ENCODE data around the gene ZFPL1.

The ZFPL1 gene

DNA sequence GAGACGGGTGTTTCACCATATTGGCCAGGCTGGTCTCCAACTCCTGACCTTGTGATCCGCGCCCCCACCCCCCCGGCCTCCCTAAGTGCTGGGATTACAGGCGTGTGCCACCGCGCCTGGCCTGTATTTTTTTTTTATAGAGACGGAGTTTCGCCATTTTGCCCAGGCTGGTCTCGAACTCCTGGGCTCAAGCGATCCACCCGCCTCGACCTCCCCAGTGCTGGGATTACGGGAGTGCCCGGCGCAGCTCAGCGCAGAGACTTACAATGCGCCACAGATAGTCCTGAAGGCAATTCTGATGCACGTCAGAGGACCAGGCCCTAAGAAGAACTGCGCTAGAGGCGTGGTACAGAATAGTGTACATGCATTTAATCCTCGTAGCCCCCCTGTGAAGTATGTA lies 11.4 kb downstream of the ZFPL1 start:
- Mint-ChIP-seq H3K4me3 (peak overlapping the region; percentile 90), H3K4me1 (peaks cover 8% of the 10 kb centered on the region), H3K27me3 (no peaks in the 10 kb centered on the region), H3K27ac (peak overlapping the region; percentile 91), H3K9me3 (no peaks in the 10 kb centered on the region), H3K36me3 (peaks cover 4% of the 10 kb centered on the region)
- DNase-seq (ENCODE audit: low spot score in 2 of 2) (no peak), ATAC-seq (ENCODE audit: low read depth) (no peak)

GRCh38 chr11:65095974-65096806 lies 12.2 kb downstream of the ZFPL1 start, which contains the start of gene VPS51:
Gene VPS51, plus strand, starts transcription at chr11:65096214. Its CDS starts 37 bp downstream, at chr11:65096251.
- Mint-ChIP-seq H3K4me1 (peaks cover 8% of the 10 kb centered on the region), H3K27ac (peak within 1 kb of the TSS; percentile 91), H3K4me3 (peak within 1 kb of the TSS; percentile 90), H3K9me3 (no peaks in the 10 kb centered on the region), H3K27me3 (no peaks in the 10 kb centered on the region), H3K36me3 (peaks cover 4% of the 10 kb centered on the region)
- DNase-seq (ENCODE audit: low spot score in 2 of 2) = peak; percentile 80 to 81
- ATAC-seq (ENCODE audit: low read depth) = peak; percentile 89

DNA sequence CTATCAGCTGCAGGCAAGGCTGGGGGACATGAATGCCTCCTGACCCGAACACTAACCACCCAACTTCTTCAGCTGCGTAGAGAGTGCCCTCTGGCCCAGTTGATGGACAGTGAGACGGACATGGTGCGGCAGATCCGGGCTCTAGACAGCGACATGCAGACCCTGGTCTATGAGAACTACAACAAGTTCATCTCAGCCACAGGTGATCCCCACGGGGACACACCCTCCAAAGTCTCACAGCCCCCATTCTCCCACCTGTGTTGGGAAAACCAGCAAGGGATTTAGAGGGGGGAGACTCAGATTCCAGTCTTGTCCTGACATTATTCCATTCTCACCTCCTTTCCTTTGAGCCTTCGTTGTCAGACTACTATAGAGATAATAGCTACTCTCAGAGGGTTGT lies 12.9 kb downstream of the ZFPL1 start:
- H3K4me1 Mint-ChIP-seq = peaks cover 8% of the 10 kb centered on the region
- H3K9me3 Mint-ChIP-seq = no peaks in the 10 kb centered on the region
- H3K4me3 Mint-ChIP-seq = peak overlapping the region; percentile 90
- H3K27ac Mint-ChIP-seq = no peak overlapping the region
- no peaks in the 10 kb centered on the region for H3K27me3 Mint-ChIP-seq
- peaks cover 4% of the 10 kb centered on the region for H3K36me3 Mint-ChIP-seq
- ATAC-seq (ENCODE audit: low read depth) (no peak), DNase-seq (ENCODE audit: low spot score in 2 of 2) (no peak)

DNA sequence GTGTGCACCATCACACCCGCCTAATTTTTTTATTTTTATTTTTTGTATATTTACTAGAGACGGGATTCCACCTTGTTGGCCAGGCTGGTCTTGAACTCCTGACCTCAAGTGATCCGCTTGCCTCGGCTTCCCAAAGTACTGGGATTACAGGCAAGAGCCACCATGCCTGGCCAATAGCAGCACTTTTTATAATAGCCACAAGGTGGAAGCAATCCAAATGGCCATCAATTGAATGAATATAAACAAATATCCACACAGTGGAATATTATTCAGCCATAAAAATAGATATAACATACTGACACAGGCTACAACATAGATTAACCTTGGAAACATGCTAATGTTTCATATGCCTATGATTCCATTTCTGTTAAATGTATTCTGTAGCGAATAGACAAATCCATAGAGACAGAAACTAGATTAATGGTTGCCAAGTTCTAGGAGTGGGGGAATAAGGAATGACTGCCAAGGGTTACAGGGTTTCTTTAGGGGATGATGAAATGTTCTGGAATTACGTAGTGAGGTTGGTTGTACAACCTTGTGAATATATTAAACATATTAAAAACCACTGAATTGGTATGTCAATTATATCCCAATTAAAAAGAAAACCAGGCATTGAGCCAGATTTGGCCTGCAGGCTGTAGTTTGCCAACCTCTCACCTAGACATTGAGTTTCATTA lies 16.8 kb downstream of the ZFPL1 start:
- Mint-ChIP-seq H3K36me3 (peaks cover 6% of the 10 kb centered on the region), H3K27ac (no peak overlapping the region), H3K27me3 (no peaks in the 10 kb centered on the region), H3K4me3 (no peak overlapping the region), H3K4me1 (peaks cover 9% of the 10 kb centered on the region), H3K9me3 (no peaks in the 10 kb centered on the region)
- DNase-seq (ENCODE audit: low spot score in 2 of 2) (no peak), ATAC-seq (ENCODE audit: low read depth) (no peak)

DNA sequence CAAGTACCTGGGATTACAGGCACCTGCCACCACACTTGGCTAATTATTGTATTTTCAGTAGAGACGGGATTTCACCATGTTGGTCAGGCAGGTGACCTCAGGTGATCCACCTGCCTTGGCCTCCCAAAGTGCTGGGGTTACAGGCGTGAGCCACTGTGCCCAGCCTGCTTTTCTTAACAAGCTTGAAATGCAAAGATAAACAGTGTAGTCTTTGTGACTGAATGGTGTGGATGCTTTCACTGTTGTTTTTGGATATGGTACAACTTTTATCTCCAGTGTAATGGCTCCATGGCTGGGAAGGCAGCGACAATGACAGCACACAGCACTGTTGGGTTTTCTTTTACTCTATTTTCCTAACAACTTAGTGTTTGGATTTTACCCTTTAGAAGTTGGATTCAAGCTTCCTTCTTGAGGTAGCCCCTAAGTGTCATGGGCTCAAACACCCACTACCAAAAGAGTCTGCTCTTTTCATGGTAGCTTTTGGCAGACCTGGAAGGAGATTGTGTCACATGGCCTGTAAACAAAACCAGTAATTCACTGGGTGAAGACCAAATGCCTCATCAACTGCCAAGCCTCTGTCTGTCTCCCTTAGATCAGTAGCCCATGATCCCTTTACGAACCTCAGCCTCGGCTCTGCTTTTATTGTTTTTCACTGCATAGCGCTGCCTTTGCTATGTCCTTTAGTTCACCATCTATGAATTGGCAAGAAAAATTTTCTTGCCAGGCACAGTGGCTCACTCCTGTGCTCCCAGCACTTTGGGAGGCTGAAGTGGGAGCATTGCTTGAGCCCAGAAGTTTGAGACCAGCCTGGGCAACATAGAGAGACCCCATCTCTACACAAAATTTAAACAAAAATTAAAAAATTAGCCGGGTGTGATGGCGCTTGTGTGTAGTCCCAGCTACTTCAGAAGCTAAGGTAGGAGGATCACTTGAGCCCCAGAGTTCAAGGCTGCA lies 18.4 kb downstream of the ZFPL1 start:
- peaks cover 10% of the 10 kb centered on the region for H3K4me1 Mint-ChIP-seq
- no peaks in the 10 kb centered on the region for H3K9me3 Mint-ChIP-seq
- H3K27me3 Mint-ChIP-seq = no peaks in the 10 kb centered on the region
- ATAC-seq (ENCODE audit: low read depth) (no peak), DNase-seq (ENCODE audit: low spot score in 2 of 2) (no peak)
- H3K4me3 Mint-ChIP-seq = no peak overlapping the region
- no peak overlapping the region for H3K27ac Mint-ChIP-seq
- H3K36me3 Mint-ChIP-seq = peaks cover 10% of the 10 kb centered on the region

DNA sequence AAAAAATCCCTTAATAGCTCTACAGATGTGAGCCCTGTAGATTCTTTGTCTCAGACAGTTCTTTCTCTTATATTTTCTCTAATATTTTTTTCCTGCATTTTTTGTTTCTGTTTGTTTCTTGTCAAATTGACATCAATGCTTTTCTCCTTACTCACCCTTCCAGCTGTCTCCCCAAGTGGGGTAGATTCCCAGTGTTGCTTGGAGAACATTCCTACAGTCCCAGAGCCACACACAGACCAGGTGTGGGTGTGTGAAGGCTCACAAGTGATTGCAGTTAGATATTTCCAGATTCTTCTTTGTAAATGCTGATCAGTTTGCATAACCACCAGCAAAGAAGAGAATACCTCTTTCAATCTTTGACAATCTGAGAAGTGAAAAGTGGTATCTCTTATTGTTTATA lies 19.5 kb downstream of the ZFPL1 start:
- H3K36me3 Mint-ChIP-seq = peaks cover 8% of the 10 kb centered on the region
- H3K9me3 Mint-ChIP-seq = no peaks in the 10 kb centered on the region
- H3K27ac Mint-ChIP-seq = no peak overlapping the region
- no peak overlapping the region for H3K4me3 Mint-ChIP-seq
- H3K4me1 Mint-ChIP-seq = peaks cover 8% of the 10 kb centered on the region
- no peak for ATAC-seq (ENCODE audit: low read depth)
- DNase-seq (ENCODE audit: low spot score in 2 of 2) = no peak
- H3K27me3 Mint-ChIP-seq = no peaks in the 10 kb centered on the region

- Mint-ChIP-seq H3K27me3 (no peaks in the 10 kb centered on the region), H3K4me1 (peaks cover 5% of the 10 kb centered on the region), H3K36me3 (peaks cover 5% of the 10 kb centered on the region), H3K4me3 (no peak overlapping the region), H3K9me3 (no peaks in the 10 kb centered on the region), H3K27ac (no peak overlapping the region)
- no peak for DNase-seq (ENCODE audit: low spot score in 2 of 2)
- no peak for ATAC-seq (ENCODE audit: low read depth)
Observed at GRCh38 chr11:65104628-65105027, 20.6 kb downstream of the ZFPL1 start.

GRCh38 chr11:65107078-65107477 lies 23.1 kb downstream of the ZFPL1 start:
- H3K4me1 Mint-ChIP-seq = peaks cover 17% of the 10 kb centered on the region
- DNase-seq (ENCODE audit: low spot score in 2 of 2) (no peak), ATAC-seq (ENCODE audit: low read depth) (no peak)
- H3K9me3 Mint-ChIP-seq = no peaks in the 10 kb centered on the region
- no peak overlapping the region for H3K4me3 Mint-ChIP-seq
- no peak overlapping the region for H3K27ac Mint-ChIP-seq
- no peaks in the 10 kb centered on the region for H3K27me3 Mint-ChIP-seq
- H3K36me3 Mint-ChIP-seq = peaks cover 5% of the 10 kb centered on the region

GRCh38 chr11:65107751-65108468 lies 23.9 kb downstream of the ZFPL1 start:
- Mint-ChIP-seq H3K4me1 (peaks cover 17% of the 10 kb centered on the region), H3K27ac (no peak overlapping the region), H3K9me3 (no peaks in the 10 kb centered on the region), H3K27me3 (no peaks in the 10 kb centered on the region), H3K36me3 (peaks cover 5% of the 10 kb centered on the region), H3K4me3 (no peak overlapping the region)
- no peak for ATAC-seq (ENCODE audit: low read depth)
- no peak for DNase-seq (ENCODE audit: low spot score in 2 of 2)

GRCh38 chr11:65108469-65109123 lies 24.6 kb downstream of the ZFPL1 start:
- ATAC-seq (ENCODE audit: low read depth) (no peak), DNase-seq (ENCODE audit: low spot score in 2 of 2) (no peak)
- Mint-ChIP-seq H3K4me1 (peaks cover 22% of the 10 kb centered on the region), H3K9me3 (no peaks in the 10 kb centered on the region), H3K4me3 (no peak overlapping the region), H3K27me3 (no peaks in the 10 kb centered on the region), H3K27ac (no peak overlapping the region), H3K36me3 (peaks cover 5% of the 10 kb centered on the region)

DNA sequence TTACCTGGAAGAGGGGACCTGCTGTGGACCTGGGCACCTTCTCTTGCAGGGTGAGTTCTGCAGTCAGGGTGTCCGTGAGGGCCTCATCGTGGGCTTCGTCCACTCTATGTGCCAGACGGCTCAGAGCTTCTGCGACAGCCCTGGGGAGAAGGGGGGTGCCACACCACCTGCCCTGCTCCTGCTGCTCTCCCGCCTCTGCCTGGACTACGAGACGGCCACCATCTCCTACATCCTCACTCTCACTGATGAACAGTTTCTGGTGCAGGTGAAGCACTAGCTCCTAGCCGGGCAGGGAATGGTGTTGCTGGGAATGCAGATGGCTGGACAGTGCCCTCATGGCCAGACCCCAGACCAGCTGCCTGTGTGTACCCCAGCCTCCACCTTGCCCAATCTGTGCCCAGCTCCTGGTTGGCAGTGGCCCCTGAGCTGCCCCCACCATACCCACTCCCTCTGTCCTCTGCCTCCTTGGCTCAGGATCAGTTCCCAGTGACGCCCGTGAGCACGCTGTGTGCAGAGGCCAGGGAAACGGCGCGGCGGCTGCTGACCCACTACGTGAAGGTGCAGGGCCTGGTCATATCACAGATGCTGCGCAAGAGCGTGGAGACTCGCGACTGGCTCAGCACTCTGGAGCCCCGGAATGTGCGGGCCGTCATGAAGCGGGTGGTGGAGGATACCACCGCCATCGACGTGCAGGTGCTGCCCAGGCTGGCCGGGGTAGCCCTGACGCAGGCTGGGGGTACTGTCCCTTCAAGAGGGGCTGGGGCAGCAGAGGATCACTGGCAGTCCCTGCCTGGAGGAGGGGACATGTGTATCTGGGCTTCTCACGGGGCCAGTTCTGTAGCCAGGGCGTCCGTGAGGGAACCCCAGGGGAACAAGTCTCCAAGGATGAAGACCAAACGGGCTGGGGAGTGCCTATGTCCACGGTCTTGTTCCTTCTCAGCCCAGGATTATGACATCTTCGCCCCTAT lies 25.5 kb downstream of the ZFPL1 start:
- Mint-ChIP-seq H3K4me3 (no peak overlapping the region), H3K9me3 (no peaks in the 10 kb centered on the region), H3K27ac (peak overlapping the region; percentile 55), H3K27me3 (no peaks in the 10 kb centered on the region), H3K4me1 (peaks cover 22% of the 10 kb centered on the region), H3K36me3 (peaks cover 3% of the 10 kb centered on the region)
- ATAC-seq (ENCODE audit: low read depth) = no peak
- DNase-seq (ENCODE audit: low spot score in 2 of 2) = no peak

DNA sequence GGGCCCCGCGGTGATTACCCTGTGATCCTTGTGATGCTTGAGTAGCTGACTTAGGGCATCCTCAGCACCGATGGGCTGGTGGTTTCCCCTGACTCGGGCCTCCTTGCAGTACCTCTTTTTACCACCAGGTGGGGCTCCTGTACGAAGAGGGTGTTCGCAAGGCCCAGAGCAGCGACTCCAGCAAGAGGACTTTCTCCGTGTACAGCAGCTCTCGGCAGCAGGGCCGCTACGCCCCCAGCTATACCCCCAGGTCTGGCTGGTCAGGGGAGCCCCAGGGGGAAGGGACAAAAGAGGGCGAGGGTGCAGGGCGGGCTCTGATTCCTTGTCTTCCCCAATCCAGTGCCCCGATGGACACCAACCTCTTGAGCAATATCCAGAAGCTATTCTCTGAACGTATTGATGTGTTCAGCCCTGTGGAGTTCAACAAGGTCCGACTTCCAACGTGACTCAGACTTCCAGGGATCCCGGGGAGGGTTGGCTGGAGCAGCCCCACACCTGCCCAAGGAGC lies 26.4 kb downstream of the ZFPL1 start:
- H3K27ac Mint-ChIP-seq = peak overlapping the region; percentile 55
- H3K36me3 Mint-ChIP-seq = peaks cover 3% of the 10 kb centered on the region
- peak; percentile 100 for DNase-seq (ENCODE audit: low spot score in 2 of 2)
- peak; percentile 49 for ATAC-seq (ENCODE audit: low read depth)
- H3K4me3 Mint-ChIP-seq = no peak overlapping the region
- no peaks in the 10 kb centered on the region for H3K9me3 Mint-ChIP-seq
- H3K27me3 Mint-ChIP-seq = no peaks in the 10 kb centered on the region
- H3K4me1 Mint-ChIP-seq = peaks cover 22% of the 10 kb centered on the region

Measured in memory B cell (primary cell).